ENCODE results near the gene HELZ2.

Gene HELZ2

GRCh38 chr20:63536997-63537524 lies 37.0 kb downstream of the HELZ2 start, which contains the start of gene PTK6:
PTK6 (minus strand) TSS chr20:63537376; CDS start chr20:63537314, 62 bp downstream.
- Histone ChIP-seq H3K36me3 (ENCODE audit: insufficient read depth, low read length) (no peaks in the 10 kb centered on the region), H3K9me3 (replicated peaks; ENCODE audit: low read length) (no peaks in the 10 kb centered on the region), H3K27me3 (ENCODE audit: control insufficient read depth, insufficient read depth, low read length) (peaks cover 13% of the 10 kb centered on the region), H3K4me3 (ENCODE audit: low read length) (peak within 1 kb of the TSS; percentile 61), H3K4me2 (ENCODE audit: low read length) (peak within 1 kb of the TSS; percentile 77), H3K9ac (ENCODE audit: low read depth, low read length) (peak within 1 kb of the TSS; percentile 62), H3K4me1 (ENCODE audit: control insufficient read depth, insufficient read depth, low read length) (peaks cover 24% of the 10 kb centered on the region)

GRCh38 chr20:63536241-63536977 lies 37.6 kb downstream of the HELZ2 start:
- peak overlapping the region; percentile 39 for H3K4me3 ChIP-seq (ENCODE audit: low read length)
- peak overlapping the region; percentile 77 for H3K4me2 ChIP-seq (ENCODE audit: low read length)
- peak overlapping the region; percentile 62 for H3K9ac ChIP-seq (ENCODE audit: low read depth, low read length)
- peaks cover 18% of the 10 kb centered on the region for H3K27me3 ChIP-seq (ENCODE audit: control insufficient read depth, insufficient read depth, low read length)
- H3K9me3 ChIP-seq (replicated peaks; ENCODE audit: low read length) = no peaks in the 10 kb centered on the region
- no peaks in the 10 kb centered on the region for H3K36me3 ChIP-seq (ENCODE audit: insufficient read depth, low read length)
- H3K4me1 ChIP-seq (ENCODE audit: control insufficient read depth, insufficient read depth, low read length) = peaks cover 24% of the 10 kb centered on the region

GRCh38 chr20:63534831-63535651 lies 39.0 kb downstream of the HELZ2 start:
- Histone ChIP-seq H3K4me2 (ENCODE audit: low read length) (no peak overlapping the region), H3K4me3 (ENCODE audit: low read length) (no peak overlapping the region), H3K27me3 (ENCODE audit: control insufficient read depth, insufficient read depth, low read length) (peaks cover 18% of the 10 kb centered on the region), H3K36me3 (ENCODE audit: insufficient read depth, low read length) (no peaks in the 10 kb centered on the region), H3K9me3 (replicated peaks; ENCODE audit: low read length) (no peaks in the 10 kb centered on the region), H3K9ac (ENCODE audit: low read depth, low read length) (no peak overlapping the region), H3K4me1 (ENCODE audit: control insufficient read depth, insufficient read depth, low read length) (peaks cover 18% of the 10 kb centered on the region)

- Histone ChIP-seq H3K36me3 (ENCODE audit: insufficient read depth, low read length) (no peaks in the 10 kb centered on the region), H3K27me3 (ENCODE audit: control insufficient read depth, insufficient read depth, low read length) (peaks cover 18% of the 10 kb centered on the region), H3K9me3 (replicated peaks; ENCODE audit: low read length) (no peaks in the 10 kb centered on the region), H3K4me1 (ENCODE audit: control insufficient read depth, insufficient read depth, low read length) (peaks cover 18% of the 10 kb centered on the region), H3K4me3 (ENCODE audit: low read length) (no peak overlapping the region), H3K9ac (ENCODE audit: low read depth, low read length) (no peak overlapping the region), H3K4me2 (ENCODE audit: low read length) (no peak overlapping the region)
These were observed 39.6 kb downstream of the HELZ2 start for GRCh38 chr20:63534427-63534830.

GRCh38 chr20:63533871-63534393 lies 40.1 kb downstream of the HELZ2 start:
- Histone ChIP-seq H3K4me2 (ENCODE audit: low read length) (no peak overlapping the region), H3K36me3 (ENCODE audit: insufficient read depth, low read length) (no peaks in the 10 kb centered on the region), H3K9ac (ENCODE audit: low read depth, low read length) (no peak overlapping the region), H3K27me3 (ENCODE audit: control insufficient read depth, insufficient read depth, low read length) (peaks cover 18% of the 10 kb centered on the region), H3K4me3 (ENCODE audit: low read length) (no peak overlapping the region), H3K9me3 (replicated peaks; ENCODE audit: low read length) (no peaks in the 10 kb centered on the region), H3K4me1 (ENCODE audit: control insufficient read depth, insufficient read depth, low read length) (peaks cover 18% of the 10 kb centered on the region)

GRCh38 chr20:63533388-63533787 lies 40.7 kb downstream of the HELZ2 start:
- Histone ChIP-seq H3K9me3 (replicated peaks; ENCODE audit: low read length) (no peaks in the 10 kb centered on the region), H3K9ac (ENCODE audit: low read depth, low read length) (no peak overlapping the region), H3K36me3 (ENCODE audit: insufficient read depth, low read length) (no peaks in the 10 kb centered on the region), H3K4me3 (ENCODE audit: low read length) (no peak overlapping the region), H3K27me3 (ENCODE audit: control insufficient read depth, insufficient read depth, low read length) (peaks cover 18% of the 10 kb centered on the region), H3K4me1 (ENCODE audit: control insufficient read depth, insufficient read depth, low read length) (peaks cover 18% of the 10 kb centered on the region), H3K4me2 (ENCODE audit: low read length) (no peak overlapping the region)

GRCh38 chr20:63532449-63532971 lies 41.5 kb downstream of the HELZ2 start:
- no peaks in the 10 kb centered on the region for H3K9me3 ChIP-seq (replicated peaks; ENCODE audit: low read length)
- H3K4me3 ChIP-seq (ENCODE audit: low read length) = no peak overlapping the region
- H3K9ac ChIP-seq (ENCODE audit: low read depth, low read length) = no peak overlapping the region
- H3K4me2 ChIP-seq (ENCODE audit: low read length) = no peak overlapping the region
- peaks cover 15% of the 10 kb centered on the region for H3K4me1 ChIP-seq (ENCODE audit: control insufficient read depth, insufficient read depth, low read length)
- peaks cover 18% of the 10 kb centered on the region for H3K27me3 ChIP-seq (ENCODE audit: control insufficient read depth, insufficient read depth, low read length)
- H3K36me3 ChIP-seq (ENCODE audit: insufficient read depth, low read length) = no peaks in the 10 kb centered on the region

GRCh38 chr20:63531686-63532448 lies 42.2 kb downstream of the HELZ2 start:
- Histone ChIP-seq H3K9ac (ENCODE audit: low read depth, low read length) (no peak overlapping the region), H3K4me3 (ENCODE audit: low read length) (no peak overlapping the region), H3K4me2 (ENCODE audit: low read length) (no peak overlapping the region), H3K36me3 (ENCODE audit: insufficient read depth, low read length) (no peaks in the 10 kb centered on the region), H3K4me1 (ENCODE audit: control insufficient read depth, insufficient read depth, low read length) (peaks cover 9% of the 10 kb centered on the region), H3K9me3 (replicated peaks; ENCODE audit: low read length) (no peaks in the 10 kb centered on the region), H3K27me3 (ENCODE audit: control insufficient read depth, insufficient read depth, low read length) (peaks cover 18% of the 10 kb centered on the region)

GRCh38 chr20:63530788-63531160 lies 43.3 kb downstream of the HELZ2 start:
- Histone ChIP-seq H3K9me3 (replicated peaks; ENCODE audit: low read length) (no peaks in the 10 kb centered on the region), H3K4me1 (ENCODE audit: control insufficient read depth, insufficient read depth, low read length) (no peaks in the 10 kb centered on the region), H3K36me3 (ENCODE audit: insufficient read depth, low read length) (no peaks in the 10 kb centered on the region), H3K4me2 (ENCODE audit: low read length) (no peak overlapping the region), H3K4me3 (ENCODE audit: low read length) (no peak overlapping the region), H3K27me3 (ENCODE audit: control insufficient read depth, insufficient read depth, low read length) (peaks cover 18% of the 10 kb centered on the region), H3K9ac (ENCODE audit: low read depth, low read length) (no peak overlapping the region)

GRCh38 chr20:63529861-63530787 lies 43.9 kb downstream of the HELZ2 start:
- Histone ChIP-seq H3K36me3 (ENCODE audit: insufficient read depth, low read length) (no peaks in the 10 kb centered on the region), H3K4me3 (ENCODE audit: low read length) (no peak overlapping the region), H3K27me3 (ENCODE audit: control insufficient read depth, insufficient read depth, low read length) (peaks cover 15% of the 10 kb centered on the region), H3K4me2 (ENCODE audit: low read length) (no peak overlapping the region), H3K4me1 (ENCODE audit: control insufficient read depth, insufficient read depth, low read length) (no peaks in the 10 kb centered on the region), H3K9me3 (replicated peaks; ENCODE audit: low read length) (no peaks in the 10 kb centered on the region), H3K9ac (ENCODE audit: low read depth, low read length) (no peak overlapping the region)

All from skeletal muscle satellite cell (primary cell).